Measurements from ENCODE around the gene CMPK2. TPM values are rescaled to one million over a fixed set of nuclear protein-coding genes. Genes with fewer than 3 reads are reported as not detected.
A peak's percentile ranks its signal among the peaks of the same experiment; 100 is the strongest.
"Not testable (repeated sequence)": the region's sequence is repeated elsewhere in the genome, so short reads cannot be mapped to it uniquely, and the experiment has no call there.

CMPK2 gene, protein sequence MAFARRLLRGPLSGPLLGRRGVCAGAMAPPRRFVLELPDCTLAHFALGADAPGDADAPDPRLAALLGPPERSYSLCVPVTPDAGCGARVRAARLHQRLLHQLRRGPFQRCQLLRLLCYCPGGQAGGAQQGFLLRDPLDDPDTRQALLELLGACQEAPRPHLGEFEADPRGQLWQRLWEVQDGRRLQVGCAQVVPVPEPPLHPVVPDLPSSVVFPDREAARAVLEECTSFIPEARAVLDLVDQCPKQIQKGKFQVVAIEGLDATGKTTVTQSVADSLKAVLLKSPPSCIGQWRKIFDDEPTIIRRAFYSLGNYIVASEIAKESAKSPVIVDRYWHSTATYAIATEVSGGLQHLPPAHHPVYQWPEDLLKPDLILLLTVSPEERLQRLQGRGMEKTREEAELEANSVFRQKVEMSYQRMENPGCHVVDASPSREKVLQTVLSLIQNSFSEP
- total RNA-seq (2014; rRNA removed; shearing (Covaris generic)): 0.48 and 0.69 TPM in 2 replicates

DNA sequence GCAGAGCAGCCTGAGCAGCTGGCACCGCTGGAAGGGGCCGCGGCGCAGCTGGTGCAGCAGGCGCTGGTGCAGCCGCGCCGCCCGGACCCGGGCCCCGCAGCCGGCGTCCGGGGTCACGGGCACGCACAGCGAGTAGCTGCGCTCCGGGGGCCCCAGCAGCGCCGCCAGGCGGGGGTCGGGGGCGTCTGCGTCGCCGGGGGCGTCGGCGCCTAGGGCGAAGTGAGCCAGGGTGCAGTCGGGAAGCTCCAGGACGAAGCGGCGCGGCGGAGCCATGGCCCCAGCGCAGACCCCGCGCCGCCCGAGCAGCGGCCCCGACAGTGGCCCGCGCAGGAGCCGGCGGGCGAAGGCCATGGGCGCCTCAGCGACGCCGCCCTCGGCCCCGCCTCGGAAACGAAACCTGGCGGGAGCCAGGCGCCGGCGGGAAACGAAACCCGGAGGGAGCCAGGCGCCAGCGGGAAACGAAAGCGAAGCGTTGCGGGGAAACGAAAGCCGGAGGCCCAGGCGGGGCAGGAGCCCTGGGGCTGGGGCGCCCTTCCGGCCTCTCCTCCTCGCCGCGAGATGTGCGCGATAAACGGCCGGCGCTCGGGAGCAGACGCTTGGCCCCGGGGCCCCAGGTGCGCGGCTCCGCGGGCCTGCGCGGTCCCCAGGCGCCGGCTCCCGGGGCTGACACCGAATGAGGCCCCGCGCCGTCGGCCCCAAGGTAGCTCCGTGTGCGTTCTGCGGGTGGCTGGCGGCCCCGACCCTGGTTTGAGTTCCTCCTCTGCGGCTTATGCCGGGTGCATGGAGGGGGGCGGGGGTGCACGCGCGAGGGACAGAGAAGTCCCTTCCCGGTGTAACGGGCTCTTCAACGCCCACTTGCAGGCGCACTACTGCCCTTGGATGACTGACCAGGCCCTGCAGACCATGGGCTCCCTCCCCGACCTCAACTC, at the start of gene CMPK2:
TSS of gene CMPK2 (minus strand) at position 562 of the 929 bp plus-strand sequence. CDS start at position 351, 211 bp downstream.
- DNase-seq: peak; percentile 87
- peaks cover 34% of the 10 kb centered on the region for H3K27me3 ChIP-seq (ENCODE audit: control insufficient read depth, insufficient read depth, low read length)
- peak within 1 kb of the TSS; percentile 59 for H3K4me3 ChIP-seq (ENCODE audit: insufficient read depth, low read depth, low read length)
- H3K36me3 ChIP-seq (replicated peaks; ENCODE audit: control insufficient read depth, insufficient read depth, low read length): no peaks in the 10 kb centered on the region

DNA sequence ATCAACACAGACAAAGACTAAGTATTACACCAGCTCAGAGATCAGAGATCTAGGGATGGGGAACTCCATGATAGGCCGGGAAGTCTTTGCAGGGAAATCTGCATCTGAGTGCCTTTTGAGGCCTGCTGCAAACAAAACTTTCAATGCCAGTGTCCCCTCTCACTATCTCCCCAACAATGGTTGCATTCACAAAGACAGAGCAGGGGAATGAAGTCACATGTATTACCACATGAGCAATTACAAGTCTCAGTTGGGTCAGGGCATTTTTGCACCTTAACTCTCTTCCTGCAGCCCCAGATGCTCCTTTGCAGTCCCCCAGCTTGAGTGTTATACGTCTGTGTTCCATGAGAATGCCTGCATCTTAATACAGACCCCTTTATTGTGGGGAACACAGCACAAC, 49.7 kb upstream of the CMPK2 start:
- H3K36me3 ChIP-seq (replicated peaks; ENCODE audit: control insufficient read depth, insufficient read depth, low read length): no peaks in the 10 kb centered on the region
- peaks cover 7% of the 10 kb centered on the region for H3K27me3 ChIP-seq (ENCODE audit: control insufficient read depth, insufficient read depth, low read length)
- H3K4me3 ChIP-seq (ENCODE audit: insufficient read depth, low read depth, low read length): no peak overlapping the region
- DNase-seq: peak; percentile 52

DNA sequence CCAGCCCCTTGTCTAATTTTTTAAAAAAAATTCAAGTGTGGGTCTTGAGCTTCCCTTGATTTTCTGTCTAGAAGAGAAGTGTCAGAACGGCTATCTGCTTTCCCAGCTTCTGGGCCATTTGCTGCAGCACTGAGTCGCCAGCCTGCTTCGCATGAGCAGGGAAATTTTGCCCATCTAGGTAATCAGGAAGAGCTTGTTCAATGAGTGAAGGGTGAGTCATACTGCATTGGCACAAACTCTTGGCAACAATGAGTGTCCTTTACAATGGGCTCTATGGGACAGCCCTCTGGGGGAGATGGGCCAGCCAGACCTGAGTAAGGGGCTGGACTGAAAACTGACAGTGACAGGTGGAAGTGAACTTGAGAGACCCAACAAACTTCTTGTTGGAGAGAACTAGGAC, 49.1 kb upstream of the CMPK2 start:
- Histone ChIP-seq H3K36me3 (replicated peaks; ENCODE audit: control insufficient read depth, insufficient read depth, low read length) (no peaks in the 10 kb centered on the region), H3K4me3 (ENCODE audit: insufficient read depth, low read depth, low read length) (no peak overlapping the region), H3K27me3 (ENCODE audit: control insufficient read depth, insufficient read depth, low read length) (peaks cover 7% of the 10 kb centered on the region)
- DNase-seq: no peak

DNA sequence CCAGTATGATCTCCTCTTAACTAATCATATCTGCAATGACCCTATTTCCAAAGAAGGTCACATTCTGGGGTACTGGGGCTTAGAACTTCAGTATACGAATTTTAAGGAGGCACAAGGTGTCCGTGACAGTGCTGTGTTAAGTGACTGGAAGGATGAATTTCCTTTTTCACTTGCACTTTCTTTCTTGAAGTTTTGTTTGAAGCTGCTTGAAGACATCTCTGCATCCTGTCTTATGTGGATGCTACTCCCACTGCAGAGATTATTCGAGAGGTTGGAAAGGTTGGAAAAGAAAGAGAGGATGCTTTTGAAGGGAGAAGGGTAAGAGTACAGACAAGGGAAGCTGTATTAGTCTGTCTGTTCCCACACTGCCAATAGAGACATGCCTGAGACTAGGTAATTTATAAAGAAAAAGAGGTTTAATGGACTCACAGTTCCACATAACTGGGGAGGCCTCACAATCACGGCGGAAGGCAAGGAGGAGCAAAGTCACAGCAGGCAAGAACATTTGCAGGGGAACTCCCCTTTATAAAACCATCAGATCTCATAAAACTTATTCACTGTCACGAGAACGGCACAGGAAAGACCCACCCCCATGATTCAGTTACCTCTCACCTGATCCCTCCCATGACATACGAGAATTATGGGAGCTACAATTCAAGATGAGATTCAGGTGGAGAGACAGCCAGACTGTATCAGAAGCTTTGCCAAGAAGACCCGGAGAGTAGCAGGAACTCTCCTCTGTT, 47.9 kb upstream of the CMPK2 start:
- DNase-seq: no peak
- no peak overlapping the region for H3K4me3 ChIP-seq (ENCODE audit: insufficient read depth, low read depth, low read length)

DNA sequence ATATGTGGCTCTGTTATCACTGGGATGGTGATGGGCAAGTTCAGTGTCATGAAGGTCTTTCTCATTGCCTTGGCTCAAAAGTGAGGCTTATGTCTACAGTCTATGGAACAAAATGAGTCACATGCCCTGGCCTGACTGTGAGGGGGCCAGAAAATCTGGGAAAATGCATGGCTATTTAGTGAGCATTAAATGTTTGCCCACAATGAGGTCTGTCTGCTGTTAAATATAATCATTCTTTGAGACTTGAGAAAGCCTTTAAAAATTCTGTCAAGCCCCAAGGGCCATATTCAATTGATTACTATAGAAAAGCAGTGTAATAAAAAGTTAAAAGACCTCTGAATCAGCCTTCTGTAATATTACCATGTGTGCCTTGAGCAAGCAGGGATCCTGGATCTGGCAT, 46.0 kb upstream of the CMPK2 start:
- Histone ChIP-seq H3K4me3 (ENCODE audit: insufficient read depth, low read depth, low read length) (no peak overlapping the region), H3K27me3 (ENCODE audit: control insufficient read depth, insufficient read depth, low read length) (no peaks in the 10 kb centered on the region; the same call in 1 of the 2 replicates), H3K36me3 (replicated peaks; ENCODE audit: control insufficient read depth, insufficient read depth, low read length) (no peaks in the 10 kb centered on the region)
- no peak for DNase-seq

More for the DNA sequence above, 47.9 kb upstream of the CMPK2 start:
- Histone ChIP-seq H3K36me3 (replicated peaks; ENCODE audit: control insufficient read depth, insufficient read depth, low read length) (no peaks in the 10 kb centered on the region), H3K27me3 (ENCODE audit: control insufficient read depth, insufficient read depth, low read length) (peaks cover 5% of the 10 kb centered on the region)

DNA sequence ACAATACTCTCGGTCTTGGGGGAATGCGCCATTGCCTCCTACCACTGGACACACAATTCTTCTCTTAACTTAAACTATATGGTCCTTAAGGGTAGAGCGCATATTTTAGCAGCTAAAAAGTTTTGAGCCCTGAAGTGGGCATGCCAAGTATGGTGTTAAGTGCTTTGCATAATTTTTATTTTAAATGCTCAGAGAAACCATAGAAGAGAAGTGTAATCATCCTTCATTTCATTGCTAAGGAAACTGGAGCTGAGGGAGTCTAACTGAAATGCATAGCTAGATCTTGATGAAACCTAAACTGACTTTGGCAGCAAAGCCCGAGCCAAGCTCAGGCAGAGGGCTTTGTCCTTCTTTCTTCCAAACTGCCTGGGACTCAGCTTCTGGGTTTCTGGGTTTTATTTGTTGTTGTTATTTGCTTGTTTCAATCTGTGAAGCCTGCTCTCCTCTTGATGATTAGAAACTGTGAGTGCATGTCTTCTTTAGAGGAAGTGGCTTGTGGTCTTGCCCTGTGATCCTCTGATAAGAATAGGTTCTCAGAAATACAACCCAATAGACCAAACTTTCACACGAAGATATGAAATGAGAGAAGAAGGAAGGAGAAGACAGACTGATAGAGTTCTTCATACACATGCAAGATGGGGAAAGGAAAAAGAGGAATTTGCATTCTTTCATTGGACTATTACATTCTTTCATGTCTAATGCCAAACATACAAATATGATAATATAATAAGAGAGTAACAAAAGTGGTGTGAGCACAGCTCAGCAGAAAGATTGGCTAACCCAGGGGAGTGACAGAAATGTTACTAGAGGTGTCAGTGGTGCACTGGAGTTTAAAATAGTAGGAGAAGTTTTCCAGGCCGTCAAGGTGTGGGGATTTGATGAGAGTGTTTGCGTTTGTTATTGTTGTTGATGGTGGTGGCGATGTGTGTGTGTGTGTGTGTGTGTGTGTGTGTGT, 44.0 kb upstream of the CMPK2 start:
- no peak for DNase-seq

DNA sequence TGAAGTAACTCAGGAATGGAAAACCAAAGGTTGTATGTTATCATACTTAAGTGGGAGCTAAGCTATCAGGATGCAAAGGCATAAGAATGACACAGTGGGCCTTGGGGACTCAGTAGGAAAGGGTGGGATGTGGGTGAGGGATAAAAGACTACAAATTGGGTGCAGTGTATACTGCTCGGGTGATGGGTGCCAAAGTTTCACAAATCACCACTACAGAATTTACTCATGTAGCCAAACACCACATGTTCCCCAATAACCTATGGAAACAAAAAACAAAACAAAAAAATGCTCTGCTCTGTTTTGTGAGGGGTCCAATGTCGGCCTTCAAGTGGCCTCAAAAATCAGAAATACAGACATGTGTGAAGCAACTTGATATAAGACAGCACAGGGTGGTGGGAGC, 42.6 kb upstream of the CMPK2 start:
- no peak overlapping the region for H3K4me3 ChIP-seq (ENCODE audit: insufficient read depth, low read depth, low read length)
- no peak for DNase-seq
- no peaks in the 10 kb centered on the region for H3K27me3 ChIP-seq (ENCODE audit: control insufficient read depth, insufficient read depth, low read length)
- H3K36me3 ChIP-seq (replicated peaks; ENCODE audit: control insufficient read depth, insufficient read depth, low read length): no peaks in the 10 kb centered on the region

More for the DNA sequence above, 44.0 kb upstream of the CMPK2 start:
- Histone ChIP-seq H3K36me3 (replicated peaks; ENCODE audit: control insufficient read depth, insufficient read depth, low read length) (no peaks in the 10 kb centered on the region), H3K4me3 (ENCODE audit: insufficient read depth, low read depth, low read length) (no peak overlapping the region), H3K27me3 (ENCODE audit: control insufficient read depth, insufficient read depth, low read length) (no peaks in the 10 kb centered on the region)

DNA sequence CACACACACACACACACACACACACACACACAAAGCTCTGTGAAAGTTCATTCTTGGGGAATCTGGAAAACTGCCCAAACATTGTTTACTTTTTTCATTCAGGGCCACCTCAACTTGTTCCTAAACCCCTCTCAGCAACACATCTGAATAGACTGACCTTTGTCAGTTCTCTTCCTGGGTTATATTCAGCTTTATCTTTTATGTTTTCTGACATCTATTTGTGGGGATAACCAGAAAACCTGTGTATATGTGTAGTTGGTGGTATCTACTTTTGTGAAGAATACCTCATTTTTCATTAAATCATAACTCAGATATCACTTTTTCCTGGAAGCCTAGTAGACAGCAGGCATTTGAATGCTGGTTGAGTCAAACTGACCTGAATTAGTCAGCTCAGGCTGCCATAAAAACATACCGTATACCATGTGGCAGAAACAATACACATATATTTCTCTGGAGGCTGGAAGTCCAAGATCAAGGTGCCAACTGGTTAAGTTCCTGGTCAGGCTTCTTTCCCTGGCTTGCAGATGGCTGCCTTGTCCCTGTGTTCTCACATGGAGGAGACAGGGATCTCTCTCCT, 40.5 kb upstream of the CMPK2 start:
- no peak for DNase-seq
- Histone ChIP-seq H3K4me3 (ENCODE audit: insufficient read depth, low read depth, low read length) (no peak overlapping the region), H3K27me3 (ENCODE audit: control insufficient read depth, insufficient read depth, low read length) (no peaks in the 10 kb centered on the region), H3K36me3 (replicated peaks; ENCODE audit: control insufficient read depth, insufficient read depth, low read length) (no peaks in the 10 kb centered on the region)

DNA sequence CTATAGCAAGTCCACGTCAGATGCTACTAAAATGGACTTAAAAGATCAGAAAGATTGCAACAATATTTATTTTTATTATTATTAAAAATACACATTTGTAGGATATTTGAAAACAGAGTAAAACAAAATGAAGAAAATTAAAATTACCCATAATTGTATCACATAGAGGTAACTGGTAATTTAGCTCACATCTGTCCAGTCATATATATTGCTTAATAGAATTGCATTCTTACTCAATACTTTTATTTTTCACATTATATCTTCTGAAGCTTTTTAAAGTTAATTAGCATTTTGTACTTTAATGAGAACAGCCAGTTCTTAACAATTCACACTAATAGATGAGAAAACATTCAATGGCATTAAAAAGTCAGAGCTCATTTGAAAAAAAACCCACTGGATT, 40.0 kb upstream of the CMPK2 start:
- Histone ChIP-seq H3K4me3 (ENCODE audit: insufficient read depth, low read depth, low read length) (no peak overlapping the region), H3K27me3 (ENCODE audit: control insufficient read depth, insufficient read depth, low read length) (no peaks in the 10 kb centered on the region), H3K36me3 (replicated peaks; ENCODE audit: control insufficient read depth, insufficient read depth, low read length) (no peaks in the 10 kb centered on the region)
- no peak for DNase-seq

DNA sequence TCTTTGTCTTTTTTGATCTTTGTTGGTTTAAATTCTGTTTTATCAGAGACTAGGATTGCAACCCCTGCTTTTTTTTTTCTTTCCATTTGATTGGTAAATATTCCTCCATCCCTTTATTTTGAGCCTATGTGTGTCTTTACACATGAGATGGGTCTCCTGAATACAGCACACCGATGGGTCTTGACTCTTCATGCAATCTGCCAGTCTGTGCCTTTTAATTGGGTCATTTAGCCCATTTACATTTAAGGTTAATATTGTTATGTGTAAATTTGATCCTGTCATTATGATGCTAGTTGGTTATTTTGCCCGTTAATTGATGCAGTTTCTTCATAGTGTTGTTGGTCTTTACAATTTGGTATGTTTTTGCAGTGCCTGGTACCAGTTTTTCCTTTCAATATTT, 36.9 kb upstream of the CMPK2 start:
- H3K27me3 ChIP-seq (ENCODE audit: control insufficient read depth, insufficient read depth, low read length); H3K36me3 ChIP-seq (replicated peaks; ENCODE audit: control insufficient read depth, insufficient read depth, low read length); DNase-seq; H3K4me3 ChIP-seq (ENCODE audit: insufficient read depth, low read depth, low read length): not testable (repeated sequence)

DNA sequence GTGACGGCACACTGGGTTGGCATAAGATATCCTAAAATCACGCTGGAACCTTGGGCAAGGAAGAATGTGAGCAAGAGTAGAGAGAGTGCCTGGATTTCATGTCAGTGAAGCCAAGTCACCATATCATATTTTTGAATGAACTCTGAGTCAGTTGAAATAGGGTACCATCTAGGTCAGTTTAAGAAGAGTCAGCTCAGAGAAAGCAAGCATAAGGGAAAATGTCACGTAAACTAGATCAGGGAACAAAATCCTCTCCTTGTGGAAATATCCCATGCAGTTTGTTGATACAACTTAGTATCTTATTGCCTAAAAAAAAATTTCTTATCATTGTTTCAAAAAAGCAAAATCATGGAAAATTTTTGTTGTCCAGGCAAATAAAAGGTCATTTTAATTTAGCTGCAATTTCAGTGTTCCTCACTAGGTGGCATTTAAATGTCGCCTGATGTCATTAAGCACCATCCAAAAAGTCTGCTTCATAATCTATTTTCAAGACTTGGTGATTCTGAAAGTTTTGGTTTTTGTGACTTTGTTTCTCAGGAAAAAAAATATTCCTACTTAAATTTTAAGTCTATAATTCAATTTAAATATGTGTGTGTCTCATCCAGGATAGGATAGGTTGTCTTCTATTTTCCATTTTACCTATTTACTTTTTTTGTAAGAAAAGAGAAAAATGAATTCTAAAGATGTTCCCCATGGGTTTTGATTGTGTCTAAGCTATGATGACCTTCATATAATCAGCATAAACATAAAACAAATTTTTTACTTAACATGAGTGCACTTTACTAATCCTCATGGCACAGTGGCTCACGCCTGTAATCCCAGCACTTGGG, 31.4 kb upstream of the CMPK2 start:
- DNase-seq: peak; percentile 18

DNA sequence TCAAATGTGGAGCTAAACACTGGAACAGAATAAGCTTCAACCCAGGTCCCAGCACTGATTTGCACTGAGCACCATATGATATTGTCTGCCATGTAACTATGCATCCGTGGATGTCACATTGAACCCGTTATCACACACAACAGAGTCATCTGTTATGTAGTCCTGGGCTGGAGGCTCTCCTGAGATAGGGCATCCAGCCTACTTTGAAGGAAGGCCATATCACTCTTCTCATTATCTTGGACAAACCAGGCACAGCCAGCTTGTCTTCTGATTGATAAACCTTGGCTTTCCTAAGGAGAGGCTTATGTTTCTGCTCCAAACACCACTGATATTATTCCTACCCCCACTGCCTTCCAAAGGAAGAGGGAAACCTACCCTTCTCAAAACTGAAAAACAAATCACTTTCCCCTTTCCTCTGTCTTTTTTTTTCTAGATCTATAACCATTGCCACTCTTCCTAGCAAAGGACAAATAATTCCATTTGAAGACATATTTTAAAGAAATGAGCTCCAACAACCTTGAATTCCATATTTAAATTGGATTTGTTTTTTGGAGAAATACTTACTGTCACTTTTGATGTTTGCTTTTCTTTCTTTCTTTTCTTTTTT, 28.3 kb upstream of the CMPK2 start:
- no peak for DNase-seq
- no peaks in the 10 kb centered on the region for H3K36me3 ChIP-seq (replicated peaks; ENCODE audit: control insufficient read depth, insufficient read depth, low read length)
- no peak overlapping the region for H3K4me3 ChIP-seq (ENCODE audit: insufficient read depth, low read depth, low read length)
- H3K27me3 ChIP-seq (ENCODE audit: control insufficient read depth, insufficient read depth, low read length): no peaks in the 10 kb centered on the region

More for the DNA sequence above, 31.4 kb upstream of the CMPK2 start:
- Histone ChIP-seq H3K27me3 (ENCODE audit: control insufficient read depth, insufficient read depth, low read length) (no peaks in the 10 kb centered on the region), H3K36me3 (replicated peaks; ENCODE audit: control insufficient read depth, insufficient read depth, low read length) (no peaks in the 10 kb centered on the region), H3K4me3 (ENCODE audit: insufficient read depth, low read depth, low read length) (no peak overlapping the region)

Data from H7 (cell line).